Stimulated activated effector memory CD8-positive, alpha-beta T cell treated with anti-CD3 and anti-CD28 coated beads, Interleukin-12 subunit alpha, Interleukin-12 subunit beta, amount 100 ng/mL, for 72 hours (primary cell): ENCODE results near the gene SAPCD1.

Experiments
- ATAC-seq: fragments of 150-1000 bp; cut with Tn5 transposase; 2 replicates; pipeline ENCODE4 v1.10.0; 2021
- DNase-seq, 2 donors: peaks; one replicate each; pipeline ENCODE4 v3.0.0; 2021 to 2022; ENCODE audit warnings: low spot score in 2 of 2
- H3K27ac Mint-ChIP-seq: one replicate; pipeline ENCODE4 v1.8.0; 2022; ENCODE audit warnings: mild to moderate bottlenecking, mixed read lengths
- H3K36me3 Mint-ChIP-seq: one replicate; pipeline ENCODE4 v1.8.0; 2022; ENCODE audit warnings: mild to moderate bottlenecking, mixed read lengths
- H3K4me1 Mint-ChIP-seq: one replicate; pipeline ENCODE4 v1.8.0; 2022; ENCODE audit warnings: mixed read lengths
- H3K4me3 Mint-ChIP-seq: one replicate; pipeline ENCODE4 v1.8.0; 2022; ENCODE audit warnings: mild to moderate bottlenecking, mixed read lengths
- H3K9me3 Mint-ChIP-seq: one replicate; pipeline ENCODE4 v1.8.0; 2022; ENCODE audit warnings: mixed read lengths

SAPCD1 gene

GRCh38 chr6:31737315-31737990 is 25.0 kb upstream of the SAPCD1 start:
- H3K9me3 Mint-ChIP-seq: no peaks in the 10 kb centered on the region
- H3K4me1 Mint-ChIP-seq: peaks cover 71% of the 10 kb centered on the region
- peaks cover 72% of the 10 kb centered on the region for H3K36me3 Mint-ChIP-seq
- H3K4me3 Mint-ChIP-seq: peak overlapping the region; percentile 84
- H3K27ac Mint-ChIP-seq: peak overlapping the region; percentile 92
- DNase-seq (no peak), ATAC-seq (no peak)

GRCh38 chr6:31737991-31738979 is 24.2 kb upstream of the SAPCD1 start:
- peaks cover 72% of the 10 kb centered on the region for H3K36me3 Mint-ChIP-seq
- peaks cover 67% of the 10 kb centered on the region for H3K4me1 Mint-ChIP-seq
- peak overlapping the region; percentile 92 for H3K27ac Mint-ChIP-seq
- DNase-seq (peak; percentile 20 to 75), ATAC-seq (no peak)
- H3K4me3 Mint-ChIP-seq: peak overlapping the region; percentile 84
- no peaks in the 10 kb centered on the region for H3K9me3 Mint-ChIP-seq

- H3K36me3 Mint-ChIP-seq: peaks cover 71% of the 10 kb centered on the region
- DNase-seq (peak; percentile 85 to 98), ATAC-seq (peak; percentile 93)
- H3K27ac Mint-ChIP-seq: peak within 1 kb of the TSS; percentile 92
- H3K9me3 Mint-ChIP-seq: no peaks in the 10 kb centered on the region
- peaks cover 52% of the 10 kb centered on the region for H3K4me1 Mint-ChIP-seq
- H3K4me3 Mint-ChIP-seq: peak within 1 kb of the TSS; percentile 84
These were observed 22.6 kb upstream of the SAPCD1 start, which contains the start of gene MSH5 for GRCh38 chr6:31739639-31740396. TSS of gene MSH5 (plus strand) at chr6:31740005. CDS start at chr6:31740467, 462 bp downstream.

- Mint-ChIP-seq H3K9me3 (no peaks in the 10 kb centered on the region), H3K4me3 (peak overlapping the region; percentile 84), H3K36me3 (peaks cover 71% of the 10 kb centered on the region), H3K4me1 (peaks cover 52% of the 10 kb centered on the region), H3K27ac (peak overlapping the region; percentile 92)
- no peak for ATAC-seq
- DNase-seq: no peak
These were observed 21.8 kb upstream of the SAPCD1 start for GRCh38 chr6:31740397-31741223.

- Mint-ChIP-seq H3K9me3 (no peaks in the 10 kb centered on the region), H3K27ac (peak overlapping the region; percentile 68), H3K4me1 (peaks cover 46% of the 10 kb centered on the region), H3K4me3 (peak overlapping the region; percentile 84), H3K36me3 (peaks cover 74% of the 10 kb centered on the region)
- ATAC-seq: no peak
- no peak for DNase-seq
These were observed 20.6 kb upstream of the SAPCD1 start for GRCh38 chr6:31741815-31742214.

- Mint-ChIP-seq H3K9me3 (no peaks in the 10 kb centered on the region), H3K4me3 (no peak overlapping the region), H3K27ac (no peak overlapping the region), H3K4me1 (peaks cover 36% of the 10 kb centered on the region), H3K36me3 (peaks cover 84% of the 10 kb centered on the region)
- DNase-seq: no peak
- ATAC-seq: no peak
These were observed 19.6 kb upstream of the SAPCD1 start for GRCh38 chr6:31742894-31743293.

- Mint-ChIP-seq H3K4me1 (peaks cover 20% of the 10 kb centered on the region), H3K36me3 (peaks cover 92% of the 10 kb centered on the region), H3K9me3 (no peaks in the 10 kb centered on the region), H3K4me3 (no peak overlapping the region), H3K27ac (no peak overlapping the region)
- no peak for DNase-seq
- ATAC-seq: no peak
These were observed 18.0 kb upstream of the SAPCD1 start for GRCh38 chr6:31744422-31744821.

- ATAC-seq: no peak
- H3K9me3 Mint-ChIP-seq: no peaks in the 10 kb centered on the region
- H3K36me3 Mint-ChIP-seq: peaks cover 50% of the 10 kb centered on the region
These were observed 13.0 kb upstream of the SAPCD1 start for GRCh38 chr6:31749301-31750036.

GRCh38 chr6:31750411-31751022 is 11.9 kb upstream of the SAPCD1 start:
- Mint-ChIP-seq H3K4me1 (no peaks in the 10 kb centered on the region), H3K4me3 (no peak overlapping the region), H3K9me3 (no peaks in the 10 kb centered on the region), H3K27ac (no peak overlapping the region), H3K36me3 (peaks cover 40% of the 10 kb centered on the region)
- ATAC-seq: no peak
- no peak for DNase-seq

More at GRCh38 chr6:31749301-31750036, 13.0 kb upstream of the SAPCD1 start:
- H3K27ac Mint-ChIP-seq: no peak overlapping the region
- H3K4me3 Mint-ChIP-seq: no peak overlapping the region
- DNase-seq: no peak
- H3K4me1 Mint-ChIP-seq: no peaks in the 10 kb centered on the region

GRCh38 chr6:31752739-31753319 is 9.6 kb upstream of the SAPCD1 start:
- no peak for DNase-seq
- no peak overlapping the region for H3K27ac Mint-ChIP-seq
- no peaks in the 10 kb centered on the region for H3K4me1 Mint-ChIP-seq
- no peaks in the 10 kb centered on the region for H3K9me3 Mint-ChIP-seq
- peak; percentile 44 for ATAC-seq
- peaks cover 18% of the 10 kb centered on the region for H3K36me3 Mint-ChIP-seq
- H3K4me3 Mint-ChIP-seq: no peak overlapping the region

- H3K4me3 Mint-ChIP-seq: no peak overlapping the region
- no peak for ATAC-seq
- no peak overlapping the region for H3K27ac Mint-ChIP-seq
- peaks cover 30% of the 10 kb centered on the region for H3K36me3 Mint-ChIP-seq
- no peaks in the 10 kb centered on the region for H3K9me3 Mint-ChIP-seq
- no peak for DNase-seq
- H3K4me1 Mint-ChIP-seq: peaks cover 7% of the 10 kb centered on the region
These were observed 4.2 kb upstream of the SAPCD1 start for GRCh38 chr6:31758281-31758680.

- Mint-ChIP-seq H3K4me1 (peaks cover 17% of the 10 kb centered on the region), H3K4me3 (no peak overlapping the region), H3K27ac (no peak overlapping the region), H3K9me3 (no peaks in the 10 kb centered on the region), H3K36me3 (peaks cover 22% of the 10 kb centered on the region)
- DNase-seq: no peak
- no peak for ATAC-seq
These were observed 1.7 kb upstream of the SAPCD1 start for GRCh38 chr6:31760790-31761189.

- H3K9me3 Mint-ChIP-seq: no peaks in the 10 kb centered on the region
- peaks cover 22% of the 10 kb centered on the region for H3K36me3 Mint-ChIP-seq
- H3K4me1 Mint-ChIP-seq: peaks cover 17% of the 10 kb centered on the region
- no peak for ATAC-seq
- H3K4me3 Mint-ChIP-seq: no peak overlapping the region
- no peak for DNase-seq
- no peak overlapping the region for H3K27ac Mint-ChIP-seq
These were observed 1.1 kb upstream of the SAPCD1 start for GRCh38 chr6:31761343-31761742.
